IMR-90 (cell line): Measurements from ENCODE around the gene WASF3. TPM values are rescaled to one million over a fixed set of nuclear protein-coding genes. Genes with fewer than 3 reads are reported as not detected.

ENCODE experiments used
- ATAC-seq: fragments of 200-7000 bp; cut with Tn5 transposase; 2 replicates; pipeline ENCODE4 v1.9.1; 2020; ENCODE audit warnings: low read depth, mild to moderate bottlenecking, moderate library complexity
- BruUV-seq: library from RNA; stranded (reverse); fragments of 400-500 nt; replicated peaks from 2 replicates; lab custom pipeline; 2021; lab: Mats Ljungman, UMichigan
- CTCF ChIA-PET: fragments of 300-600 bp; formaldehyde crosslinking; extraction: SDS; loops from one replicate; lab custom pipeline; 2021; ENCODE audit warnings: antibody characterized with exemption; lab: Yijun Ruan, JAX
- POLR2A ChIA-PET: fragments of 300-600 bp; sonication (Branson Sonifier 250); formaldehyde crosslinking; loops from one replicate; lab custom pipeline; 2022; ENCODE audit warnings: antibody characterized with exemption; ENCODE audit not compliant: unreplicated experiment; lab: Charles Lee
- DNase-seq: peaks from one replicate; pipeline ENCODE4 v3.0.0; 2013
- H2AFZ ChIP-seq: replicated peaks from 2 replicates; pipeline ENCODE3; 2013; ENCODE audit warnings: low read length, mild to moderate bottlenecking; ENCODE audit not compliant: poor library complexity
- H2AK5ac ChIP-seq: 2 replicates; pipeline ENCODE4 v1.6.1; 2013; ENCODE audit warnings: low read depth, low read length, inconsistent platforms
- H2AK9ac ChIP-seq: replicated peaks from 2 replicates; pipeline ENCODE3; 2013; ENCODE audit warnings: mild to moderate bottlenecking, low read depth, low read length, moderate library complexity; ENCODE audit not compliant: poor library complexity
- H2BK120ac ChIP-seq: 2 replicates; pipeline ENCODE4 v1.6.1; 2013; ENCODE audit warnings: low read depth, low read length, inconsistent platforms
- H2BK15ac ChIP-seq: 3 replicates; pipeline ENCODE4 v1.6.1; 2013; ENCODE audit warnings: low read depth, low read length, inconsistent platforms
- H2BK20ac ChIP-seq: 2 replicates; pipeline ENCODE4 v1.6.1; 2013; ENCODE audit warnings: low read depth, mild to moderate bottlenecking, inconsistent platforms, low read length, moderate library complexity
- H2BK5ac ChIP-seq: 2 replicates; pipeline ENCODE4 v1.6.1; 2013; ENCODE audit warnings: mild to moderate bottlenecking, low read depth, low read length, inconsistent platforms; ENCODE audit not compliant: poor library complexity, severe bottlenecking
- H3K14ac ChIP-seq: replicated peaks from 2 replicates; pipeline ENCODE4 v1.6.1; 2013; ENCODE audit warnings: low read depth, low read length, inconsistent platforms
- H3K18ac ChIP-seq: 2 replicates; pipeline ENCODE4 v1.6.1; 2013; ENCODE audit warnings: low read depth, low read length, control low read depth
- H3K23ac ChIP-seq: 2 replicates; pipeline ENCODE4 v1.6.1; 2013; ENCODE audit warnings: low read depth, low read length, inconsistent platforms
- H3K27ac ChIP-seq: 2 replicates; pipeline ENCODE4 v1.5.1; 2013; ENCODE audit warnings: mild to moderate bottlenecking, control low read depth, low read length; ENCODE audit not compliant: insufficient read depth
- H3K27me3 ChIP-seq: 2 replicates; pipeline ENCODE4 v1.6.1; 2013; ENCODE audit warnings: low read length; ENCODE audit not compliant: control insufficient read depth, insufficient read depth
- H3K36me3 ChIP-seq: 2 replicates; pipeline ENCODE4 v1.6.1; 2013; ENCODE audit warnings: low read length, mixed read lengths; ENCODE audit not compliant: control insufficient read depth, insufficient read depth
- H3K4ac ChIP-seq: 2 replicates; pipeline ENCODE4 v1.6.1; 2013; ENCODE audit warnings: low read depth, low read length, inconsistent platforms
- H3K4me1 ChIP-seq: 2 replicates; pipeline ENCODE4 v1.6.1; 2013; ENCODE audit warnings: low read length, mixed read lengths; ENCODE audit not compliant: control insufficient read depth, insufficient read depth
- H3K4me2 ChIP-seq: 2 replicates; pipeline ENCODE4 v1.6.1; 2013; ENCODE audit warnings: low read depth, mild to moderate bottlenecking, control low read depth, low read length, moderate library complexity
- H3K4me3 ChIP-seq: 2 replicates; pipeline ENCODE4 v1.5.1; 2013; ENCODE audit warnings: low read depth, mild to moderate bottlenecking, control low read depth, low read length, moderate library complexity; ENCODE audit not compliant: insufficient read depth
- H3K56ac ChIP-seq: 2 replicates; pipeline ENCODE4 v1.6.1; 2013; ENCODE audit warnings: low read length, inconsistent platforms; ENCODE audit not compliant: insufficient read depth; ENCODE audit errors: extremely low read depth
- H3K79me1 ChIP-seq, 2 experiments: 2 replicates each; pipeline ENCODE4 v1.6.1; 2013; ENCODE audit warnings: low read length in 2 of 2, inconsistent platforms in 1 of 2, low read depth in 1 of 2
- H3K9ac ChIP-seq: 2 replicates; pipeline ENCODE4 v1.6.1; 2013; ENCODE audit warnings: low read depth, low read length, control low read depth
- H3K9me1 ChIP-seq: 2 replicates; pipeline ENCODE4 v1.6.1; 2013; ENCODE audit warnings: low read length, inconsistent platforms; ENCODE audit not compliant: insufficient read depth
- H3K9me3 ChIP-seq: 2 replicates; pipeline ENCODE4 v1.6.1; 2013; ENCODE audit warnings: low read length; ENCODE audit not compliant: control insufficient read depth, insufficient read depth
- H4K20me1 ChIP-seq: 2 replicates; pipeline ENCODE4 v1.6.1; 2013; ENCODE audit warnings: low read length, inconsistent platforms; ENCODE audit not compliant: insufficient read depth
- H4K5ac ChIP-seq: 2 replicates; pipeline ENCODE4 v1.6.1; 2013; ENCODE audit warnings: mild to moderate bottlenecking, low read depth, low read length, control low read depth
- H4K8ac ChIP-seq, 2 experiments: 2 replicates each; pipeline ENCODE4 v1.6.1; 2013; ENCODE audit warnings: low read depth in 2 of 2, low read length in 2 of 2, control low read depth in 1 of 2, inconsistent platforms in 1 of 2
- H4K91ac ChIP-seq: 2 replicates; pipeline ENCODE4 v1.6.1; 2013; ENCODE audit warnings: low read depth, low read length, inconsistent platforms; ENCODE audit not compliant: insufficient read depth
- BHLHE40 ChIP-seq: fragments of 150-350 bp; IDR thresholded peaks from 2 replicates; pipeline ENCODE4 v1.6.1; 2016; ENCODE audit warnings: mild to moderate bottlenecking, low read depth, low read length
- FOS ChIP-seq: fragments of 150-350 bp; IDR thresholded peaks from 2 replicates; pipeline ENCODE4 v1.6.1; 2016; ENCODE audit warnings: low read depth, low read length
- MAFK ChIP-seq: IDR thresholded peaks from 2 replicates; pipeline ENCODE4 v1.6.1; 2012; ENCODE audit warnings: low read depth, low read length, improper control_type of control experiment
- NFE2L2 ChIP-seq: fragments of 150-350 bp; IDR thresholded peaks from 2 replicates; pipeline ENCODE4 v1.6.1; 2016; ENCODE audit warnings: low read depth, mild to moderate bottlenecking, low read length
- RAD21 ChIP-seq: IDR thresholded peaks from 2 replicates; pipeline ENCODE4 v1.6.1; 2012; ENCODE audit warnings: low read length, improper control_type of control experiment
- RCOR1 ChIP-seq: IDR thresholded peaks from 2 replicates; pipeline ENCODE4 v1.6.1; 2012; ENCODE audit warnings: mild to moderate bottlenecking, low read length, improper control_type of control experiment; ENCODE audit not compliant: insufficient replicate concordance
- RFX5 ChIP-seq: IDR thresholded peaks from 2 replicates; pipeline ENCODE4 v1.8.0; 2012; ENCODE audit warnings: low read depth, mild to moderate bottlenecking, low read length, moderate library complexity
- SMC3 ChIP-seq: fragments of 150-350 bp; IDR thresholded peaks from 2 replicates; pipeline ENCODE4 v1.6.1; 2016; ENCODE audit warnings: low read depth, mild to moderate bottlenecking, antibody characterized with exemption, low read length, moderate library complexity
- WGBS, 2 experiments: methylation state at CpG; one replicate each; pipeline versions ENCODE4 v1.1.5 to v1.1.7; 2013; ENCODE audit warnings: missing lambda C conversion rate in 2 of 2; ENCODE audit not compliant: insufficient read length in 1 of 2; ENCODE audit errors: extremely low coverage in 2 of 2; 5-methylcytosine and 5-hydroxymethylcytosine counted together
- dilution Hi-C: fragments of 300-500 bp; cut with HindIII; formaldehyde crosslinking; loops from one replicate; pipeline ENCODE4 v1.14.3; 2018; ENCODE audit warnings: low sequenced_read_pairs; ENCODE audit not compliant: unreplicated experiment
- in situ Hi-C: fragments of 300-500 bp; cut with MboI; formaldehyde crosslinking; loops from 3 replicates; pipeline ENCODE4 v1.14.3; 2019; ENCODE audit warnings: low sequenced_read_pairs, inconsistent platforms, mixed read lengths
- intact Hi-C: fragments of 100-400 bp; cut with micrococcal nuclease; formaldehyde crosslinking; loops from 2 replicates; pipeline ENCODE4 v1.10.0; 2022
- polyA plus RNA-seq, 3 experiments: library from polyadenylated mRNA; depleted of rRNA; stranded (reverse); fragments of >200 nt; gene quantifications; 2 replicates each; pipeline ENCODE4 v1.2.3, GENCODE V29; 2012; ENCODE audit warnings: low replicate concordance in 1 of 3
- total RNA-seq: library from RNA; depleted of rRNA; stranded (reverse); fragments of >200 nt; gene quantifications from 2 replicates; pipeline ENCODE4 v1.2.3, GENCODE V29; 2012

The WASF3 gene
- total and polyA plus RNA-seq, 2 of the 4 experiments (the other 2 are of a cell fraction), result 4.3 to 11.4 TPM

GRCh38 chr13:26557051-26557392, 461 bp upstream of the WASF3 start:
- Histone ChIP-seq H3K27me3 (peaks cover 7% of the 10 kb centered on the region), H2BK20ac (0 out of 2 replicates have a peak overlapping the region, but pooled peaks have one; percentile 25), H3K4ac (peak overlapping the region; percentile 80), H4K91ac (peak overlapping the region; percentile 73), H3K4me3 (peak overlapping the region; percentile 51), H3K4me2 (peak overlapping the region; percentile 93), H3K56ac (no peak overlapping the region), H4K8ac (peak overlapping the region; percentile 58 to 87; a peak in 2 of 4 replicates), H2AFZ (peak overlapping the region; percentile 99), H3K27ac (no peak overlapping the region), H2BK5ac (no peak overlapping the region), H3K36me3 (no peaks in the 10 kb centered on the region), H3K18ac (no peak overlapping the region), H3K9me3 (peaks cover 2% of the 10 kb centered on the region), H4K5ac (peak overlapping the region; percentile 33; the same call in 1 of the 2 replicates), H2AK9ac (peak overlapping the region; percentile 85), H3K23ac (0 out of 2 replicates have a peak overlapping the region, but pooled peaks have one; percentile 82), H2AK5ac (no peak overlapping the region), H3K79me1 (peaks cover 15 to 34% of the 10 kb centered on the region in 2 experiments), H4K20me1 (peaks cover 13% of the 10 kb centered on the region), H3K14ac (no peak overlapping the region), H3K9ac (peak overlapping the region; percentile 51), H2BK120ac (peak overlapping the region; percentile 6; the same call in 1 of the 2 replicates), H2BK15ac (peak overlapping the region; percentile 93), H3K9me1 (peaks cover 13% of the 10 kb centered on the region), H3K4me1 (peaks cover 11% of the 10 kb centered on the region)
- 0% methylated on average over 1 of the region's 3 CpGs; no CpG with 5 or more reads in 1 of the 2 experiments for WGBS, 2 experiments
- dilution Hi-C loops (no loop called here), in situ Hi-C loops (no loop called here), intact Hi-C loops (loop anchor here (5.0 kb wide), 3 partner anchors 60 to 140 kb away; no protein-coding TSS in a partner anchor)
- ATAC-seq, result peak; percentile 0; the same call in 1 of the 2 replicates
- POLR2A ChIA-PET, result interaction anchor here (0.6 to 1.1 kb wide), 3 partner anchors 20 to 62 kb away, joined by 3 read pairs; no protein-coding TSS in a partner anchor
- CTCF ChIA-PET, result no interaction called here
- BruUV-seq, result no TSS peak
- TF ChIP-seq RAD21, result no peak
- no peak for TF ChIP-seq RCOR1
- no peak for TF ChIP-seq SMC3
- TF ChIP-seq MAFK, result no peak
- no peak for TF ChIP-seq BHLHE40
- TF ChIP-seq NFE2L2, result no peak
- TF ChIP-seq RFX5, result no peak
- no peak for TF ChIP-seq FOS
- no peak for DNase-seq
